ENCODE data around the gene PDGFRB.

PDGFRB gene

DNA sequence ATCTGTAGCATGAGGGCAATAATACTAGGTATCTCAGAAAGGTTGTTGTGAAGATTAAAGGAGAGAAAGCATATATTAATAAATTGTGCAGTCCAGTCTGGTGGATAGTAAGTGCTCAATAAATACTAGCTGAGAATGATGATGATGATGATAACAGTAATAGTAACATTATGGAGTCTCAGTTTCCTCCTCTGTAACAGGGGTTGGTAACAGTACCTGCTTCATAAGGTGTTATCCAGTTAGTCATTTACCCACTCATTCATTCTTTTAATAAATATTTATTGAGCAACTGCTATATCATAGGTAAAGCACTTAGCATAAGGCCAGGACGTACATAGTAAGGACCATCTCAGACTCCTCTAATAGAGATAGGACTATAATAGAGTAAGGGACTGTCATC lies 41.8 kb upstream of the PDGFRB start:
- Histone ChIP-seq H3K4me1 (ENCODE audit: low read length) (no peaks in the 10 kb centered on the region), H3K27ac (ENCODE audit: low read length) (no peak overlapping the region), H3K9me3 (ENCODE audit: insufficient read depth, low read length) (no peaks in the 10 kb centered on the region), H3K27me3 (ENCODE audit: low read depth, low read length) (peaks cover 5% of the 10 kb centered on the region; the same call in 1 of the 2 replicates), H3K4me3 (ENCODE audit: low read length) (no peak overlapping the region), H2AFZ (ENCODE audit: low read depth, low read length) (no peak overlapping the region), H4K20me1 (ENCODE audit: insufficient read depth, low read length) (no peaks in the 10 kb centered on the region), H3K36me3 (replicated peaks; ENCODE audit: low read depth, low read length) (no peaks in the 10 kb centered on the region), H3K4me2 (ENCODE audit: low read length) (no peak overlapping the region), H3K79me2 (ENCODE audit: low read length) (no peaks in the 10 kb centered on the region), H3K9ac (ENCODE audit: low read length) (no peak overlapping the region)
- TF ChIP-seq EZH2phosphoT487 (IDR thresholded peaks at IDR 0.05; ENCODE audit: low read depth), result no peak
- TF ChIP-seq CTCF (IDR thresholded peaks at IDR 0.05; ENCODE audit: low read depth, low read length), result no peak

DNA sequence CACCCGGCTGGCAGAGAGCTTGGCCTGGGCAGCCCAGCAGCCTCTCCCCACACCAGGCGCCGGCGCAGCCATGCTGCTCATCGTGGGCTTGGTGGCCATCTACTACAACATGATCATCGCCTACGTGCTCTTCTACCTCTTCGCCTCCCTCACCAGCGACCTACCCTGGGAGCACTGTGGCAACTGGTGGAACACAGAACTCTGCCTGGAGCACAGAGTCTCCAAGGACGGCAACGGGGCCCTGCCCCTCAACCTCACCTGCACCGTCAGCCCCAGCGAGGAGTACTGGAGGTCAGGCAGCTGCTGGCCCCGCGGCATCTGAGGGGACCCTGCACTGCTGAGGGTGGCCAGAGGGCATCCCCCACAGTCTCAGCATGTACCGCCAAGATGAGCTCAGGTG lies 41.3 kb upstream of the PDGFRB start:
- H3K9ac ChIP-seq (ENCODE audit: low read length), result no peak overlapping the region
- no peaks in the 10 kb centered on the region for H3K9me3 ChIP-seq (ENCODE audit: insufficient read depth, low read length)
- TF ChIP-seq CTCF (IDR thresholded peaks at IDR 0.05; ENCODE audit: low read depth, low read length), result no peak
- no peak for TF ChIP-seq EZH2phosphoT487 (IDR thresholded peaks at IDR 0.05; ENCODE audit: low read depth)
- H3K27me3 ChIP-seq (ENCODE audit: low read depth, low read length), result peaks cover 5% of the 10 kb centered on the region; the same call in 1 of the 2 replicates
- no peak overlapping the region for H3K27ac ChIP-seq (ENCODE audit: low read length)
- H3K4me1 ChIP-seq (ENCODE audit: low read length), result no peaks in the 10 kb centered on the region
- no peaks in the 10 kb centered on the region for H3K36me3 ChIP-seq (replicated peaks; ENCODE audit: low read depth, low read length)
- H2AFZ ChIP-seq (ENCODE audit: low read depth, low read length), result no peak overlapping the region
- H4K20me1 ChIP-seq (ENCODE audit: insufficient read depth, low read length), result no peaks in the 10 kb centered on the region
- no peaks in the 10 kb centered on the region for H3K79me2 ChIP-seq (ENCODE audit: low read length)
- no peak overlapping the region for H3K4me3 ChIP-seq (ENCODE audit: low read length)
- no peak overlapping the region for H3K4me2 ChIP-seq (ENCODE audit: low read length)

DNA sequence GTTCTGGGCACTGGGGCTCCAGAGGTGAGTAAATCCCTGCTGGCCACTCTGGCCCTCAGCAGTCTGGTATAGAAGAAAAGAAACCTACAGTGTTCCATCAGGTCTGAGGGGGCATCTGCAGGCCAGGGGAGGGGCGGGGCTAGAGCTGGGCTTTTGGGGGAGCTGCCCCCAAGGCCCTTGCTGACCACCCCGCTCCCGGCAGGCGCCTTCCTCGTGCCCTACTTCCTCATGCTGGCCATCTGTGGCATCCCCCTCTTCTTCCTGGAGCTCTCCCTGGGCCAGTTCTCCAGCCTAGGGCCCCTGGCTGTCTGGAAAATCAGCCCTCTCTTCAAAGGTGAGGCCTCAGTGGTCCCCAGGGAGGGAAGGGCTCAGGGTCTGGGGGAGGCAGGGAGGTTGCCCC lies 40.9 kb upstream of the PDGFRB start:
- H4K20me1 ChIP-seq (ENCODE audit: insufficient read depth, low read length), result no peaks in the 10 kb centered on the region
- no peak for TF ChIP-seq EZH2phosphoT487 (IDR thresholded peaks at IDR 0.05; ENCODE audit: low read depth)
- TF ChIP-seq CTCF (IDR thresholded peaks at IDR 0.05; ENCODE audit: low read depth, low read length), result no peak
- H3K27ac ChIP-seq (ENCODE audit: low read length), result no peak overlapping the region
- H3K4me1 ChIP-seq (ENCODE audit: low read length), result no peaks in the 10 kb centered on the region
- no peaks in the 10 kb centered on the region for H3K79me2 ChIP-seq (ENCODE audit: low read length)
- no peak overlapping the region for H3K4me3 ChIP-seq (ENCODE audit: low read length)
- no peaks in the 10 kb centered on the region for H3K9me3 ChIP-seq (ENCODE audit: insufficient read depth, low read length)
- H3K9ac ChIP-seq (ENCODE audit: low read length), result no peak overlapping the region
- peaks cover 5% of the 10 kb centered on the region; the same call in 1 of the 2 replicates for H3K27me3 ChIP-seq (ENCODE audit: low read depth, low read length)
- H3K36me3 ChIP-seq (replicated peaks; ENCODE audit: low read depth, low read length), result no peaks in the 10 kb centered on the region
- H3K4me2 ChIP-seq (ENCODE audit: low read length), result no peak overlapping the region
- H2AFZ ChIP-seq (ENCODE audit: low read depth, low read length), result no peak overlapping the region

- no peak overlapping the region for H3K4me3 ChIP-seq (ENCODE audit: low read length)
- H3K4me1 ChIP-seq (ENCODE audit: low read length), result no peaks in the 10 kb centered on the region
- no peak overlapping the region for H2AFZ ChIP-seq (ENCODE audit: low read depth, low read length)
- H3K27me3 ChIP-seq (ENCODE audit: low read depth, low read length), result peaks cover 5% of the 10 kb centered on the region; the same call in 1 of the 2 replicates
- no peak overlapping the region for H3K9ac ChIP-seq (ENCODE audit: low read length)
- no peak overlapping the region for H3K4me2 ChIP-seq (ENCODE audit: low read length)
- no peaks in the 10 kb centered on the region for H3K36me3 ChIP-seq (replicated peaks; ENCODE audit: low read depth, low read length)
- H3K27ac ChIP-seq (ENCODE audit: low read length), result no peak overlapping the region
- TF ChIP-seq EZH2phosphoT487 (IDR thresholded peaks at IDR 0.05; ENCODE audit: low read depth) (no peak), CTCF (IDR thresholded peaks at IDR 0.05; ENCODE audit: low read depth, low read length) (no peak)
- no peaks in the 10 kb centered on the region for H4K20me1 ChIP-seq (ENCODE audit: insufficient read depth, low read length)
- H3K9me3 ChIP-seq (ENCODE audit: insufficient read depth, low read length), result no peaks in the 10 kb centered on the region
- H3K79me2 ChIP-seq (ENCODE audit: low read length), result no peaks in the 10 kb centered on the region
These were observed 40.3 kb upstream of the PDGFRB start for GRCh38 chr5:150195736-150196485.
